ENCODE measurements around the gene NPAS3.

Gene NPAS3

DNA sequence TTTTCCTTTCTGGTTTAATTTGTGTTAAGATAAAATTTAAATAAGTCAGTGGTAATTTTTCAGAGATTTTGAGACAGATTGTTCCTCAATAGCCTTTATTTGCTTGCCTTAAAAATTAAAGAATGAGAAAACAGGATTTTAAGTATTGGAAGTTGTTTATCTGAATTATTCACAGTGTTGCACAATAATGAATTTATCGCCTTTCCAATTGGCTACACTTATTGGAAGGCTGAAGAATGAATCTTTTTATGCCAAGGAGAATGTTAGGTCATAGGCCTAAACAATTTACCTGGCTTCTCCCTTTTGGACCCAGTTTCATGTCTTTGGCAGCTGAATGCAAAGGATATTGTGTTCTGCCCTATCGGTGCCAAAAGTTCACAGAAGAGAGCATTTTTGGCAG, 250.2 kb downstream of the NPAS3 start:
- Mint-ChIP-seq H3K36me3 (ENCODE audit: insufficient read depth) (no peaks in the 10 kb centered on the region), H3K27ac (ENCODE audit: low read depth) (no peak overlapping the region), H3K9me3 (peaks cover 8% of the 10 kb centered on the region), H3K27me3 (no peaks in the 10 kb centered on the region), H3K4me3 (no peak overlapping the region), H3K4me1 (no peaks in the 10 kb centered on the region)
- no peak for DNase-seq (ENCODE audit: low spot score in 2 of 2)
- ATAC-seq (replicated peaks; ENCODE audit: extremely low read depth, poor library complexity, severe bottlenecking), result no peak

DNA sequence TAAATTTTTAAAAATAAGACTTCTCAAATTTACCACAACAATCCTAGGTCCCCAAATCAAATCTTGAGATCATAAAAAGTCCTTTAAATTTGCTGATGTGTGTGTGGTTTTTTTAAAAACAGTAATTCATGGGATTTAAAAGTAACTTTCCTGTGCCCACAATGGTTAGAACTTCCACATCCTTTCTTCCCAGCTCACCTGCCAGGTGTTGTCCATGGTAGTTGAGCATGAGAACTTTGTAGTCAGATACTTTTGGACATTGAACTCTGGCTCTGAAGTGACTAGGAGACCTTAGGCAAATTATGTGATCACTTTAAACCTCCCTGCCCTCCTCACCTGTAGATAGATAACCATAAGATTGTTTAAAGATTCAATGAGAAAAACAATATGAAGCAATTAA, 253.2 kb downstream of the NPAS3 start:
- Mint-ChIP-seq H3K27me3 (no peaks in the 10 kb centered on the region), H3K4me1 (no peaks in the 10 kb centered on the region), H3K36me3 (ENCODE audit: insufficient read depth) (no peaks in the 10 kb centered on the region), H3K9me3 (peaks cover 10% of the 10 kb centered on the region), H3K4me3 (no peak overlapping the region), H3K27ac (ENCODE audit: low read depth) (no peak overlapping the region)
- no peak for DNase-seq (ENCODE audit: low spot score in 2 of 2)
- ATAC-seq (replicated peaks; ENCODE audit: extremely low read depth, poor library complexity, severe bottlenecking), result no peak

DNA sequence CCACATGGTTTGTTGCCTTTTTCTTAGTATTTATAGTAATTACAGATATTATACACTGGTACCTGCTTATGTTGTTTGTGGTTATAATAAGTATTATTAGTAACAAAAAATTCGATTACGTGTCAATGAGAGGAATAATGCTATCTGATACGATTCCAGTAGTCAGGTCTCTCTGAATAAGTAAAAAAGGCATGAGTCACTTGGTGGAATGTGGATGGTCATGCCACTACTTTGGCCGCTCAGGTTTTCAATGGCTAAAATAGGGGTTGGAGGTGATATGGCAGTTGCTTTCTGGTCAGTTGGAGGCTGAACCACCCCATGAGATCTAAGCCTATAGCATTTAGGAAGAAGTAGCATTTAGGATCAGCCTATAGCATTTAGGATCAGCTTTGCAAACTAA, 255.9 kb downstream of the NPAS3 start:
- H3K4me3 Mint-ChIP-seq, result no peak overlapping the region
- H3K27me3 Mint-ChIP-seq, result no peaks in the 10 kb centered on the region
- H3K27ac Mint-ChIP-seq (ENCODE audit: low read depth), result no peak overlapping the region
- no peak for DNase-seq (ENCODE audit: low spot score in 2 of 2)
- peaks cover 6% of the 10 kb centered on the region for H3K9me3 Mint-ChIP-seq
- no peaks in the 10 kb centered on the region for H3K36me3 Mint-ChIP-seq (ENCODE audit: insufficient read depth)
- no peak for ATAC-seq (replicated peaks; ENCODE audit: extremely low read depth, poor library complexity, severe bottlenecking)
- H3K4me1 Mint-ChIP-seq, result no peaks in the 10 kb centered on the region

DNA sequence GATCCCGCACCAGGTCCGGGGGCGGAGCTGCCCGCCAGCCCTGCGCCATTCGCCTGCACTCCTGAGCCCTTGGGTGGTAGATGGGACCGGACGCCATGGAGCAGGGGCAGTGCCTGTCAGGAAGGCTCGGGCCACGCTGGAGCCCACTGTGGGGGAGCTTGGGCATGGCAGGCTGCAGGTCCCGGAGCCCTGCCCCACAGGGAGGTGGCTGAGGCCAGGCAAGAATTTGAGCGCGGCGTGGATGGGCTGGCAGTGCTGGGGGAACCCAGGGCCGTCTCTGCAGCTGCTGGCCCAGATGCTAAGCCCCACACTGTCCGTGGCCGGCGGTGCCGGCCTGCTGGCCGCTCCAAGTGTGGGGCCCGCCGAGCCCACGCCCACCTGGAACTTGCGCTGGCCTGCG, 260.0 kb downstream of the NPAS3 start:
- H3K27ac Mint-ChIP-seq (ENCODE audit: low read depth), result no peak overlapping the region
- H3K36me3 Mint-ChIP-seq (ENCODE audit: insufficient read depth), result no peaks in the 10 kb centered on the region
- ATAC-seq (replicated peaks; ENCODE audit: extremely low read depth, poor library complexity, severe bottlenecking) (no peak), DNase-seq (ENCODE audit: low spot score in 2 of 2) (no peak)
- no peaks in the 10 kb centered on the region for H3K27me3 Mint-ChIP-seq
- peaks cover 9% of the 10 kb centered on the region for H3K9me3 Mint-ChIP-seq
- no peak overlapping the region for H3K4me3 Mint-ChIP-seq
- H3K4me1 Mint-ChIP-seq, result no peaks in the 10 kb centered on the region

DNA sequence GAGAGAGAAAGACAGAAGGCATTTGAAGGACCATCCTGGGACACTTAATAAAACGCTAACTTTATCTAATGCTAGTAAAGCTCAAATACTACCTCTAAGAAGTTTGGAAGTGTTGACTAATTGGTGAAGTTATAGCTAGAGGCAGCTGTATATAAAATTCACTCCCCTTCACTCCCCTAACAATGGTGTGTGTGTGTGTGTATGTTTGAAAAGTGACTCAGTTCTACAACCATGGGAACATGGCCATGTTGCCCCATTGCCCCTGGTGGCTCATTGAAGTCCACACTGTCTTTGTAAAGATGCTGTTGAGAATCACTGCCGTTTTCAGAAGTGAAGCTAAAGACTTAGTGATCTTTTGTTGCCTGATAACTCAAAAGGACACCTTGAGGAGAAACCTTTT, 262.4 kb downstream of the NPAS3 start:
- no peaks in the 10 kb centered on the region for H3K4me1 Mint-ChIP-seq

DNA sequence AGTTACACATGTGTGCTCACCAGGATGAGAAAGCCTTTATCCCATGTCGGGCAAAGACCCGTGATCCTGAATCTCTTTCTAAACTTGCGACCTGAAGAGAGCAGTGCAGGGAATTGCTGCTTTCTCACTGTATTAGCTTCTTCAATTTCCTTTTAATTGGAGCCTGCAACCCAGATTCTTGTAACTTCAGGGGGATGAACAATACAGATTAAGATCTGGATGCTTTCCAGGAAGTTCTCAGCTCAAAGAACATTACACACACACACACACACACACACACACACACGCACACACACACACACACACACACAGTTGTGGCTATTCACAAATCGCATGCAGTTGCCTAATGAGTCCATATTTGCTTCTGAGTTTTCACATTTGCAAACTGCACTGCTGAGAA, 268.3 kb downstream of the NPAS3 start:
- H3K36me3 Mint-ChIP-seq (ENCODE audit: insufficient read depth), result no peaks in the 10 kb centered on the region
- ATAC-seq (replicated peaks; ENCODE audit: extremely low read depth, poor library complexity, severe bottlenecking), result no peak
- no peak for DNase-seq (ENCODE audit: low spot score in 2 of 2)
- no peaks in the 10 kb centered on the region for H3K27me3 Mint-ChIP-seq
- H3K4me3 Mint-ChIP-seq, result no peak overlapping the region
- H3K27ac Mint-ChIP-seq (ENCODE audit: low read depth), result no peak overlapping the region
- H3K4me1 Mint-ChIP-seq, result no peaks in the 10 kb centered on the region
- peaks cover 17% of the 10 kb centered on the region for H3K9me3 Mint-ChIP-seq

More for the DNA sequence above, 262.4 kb downstream of the NPAS3 start:
- no peak for ATAC-seq (replicated peaks; ENCODE audit: extremely low read depth, poor library complexity, severe bottlenecking)
- Mint-ChIP-seq H3K4me3 (no peak overlapping the region), H3K36me3 (ENCODE audit: insufficient read depth) (no peaks in the 10 kb centered on the region), H3K9me3 (peaks cover 12% of the 10 kb centered on the region), H3K27ac (ENCODE audit: low read depth) (no peak overlapping the region), H3K27me3 (no peaks in the 10 kb centered on the region)
- no peak for DNase-seq (ENCODE audit: low spot score in 2 of 2)

DNA sequence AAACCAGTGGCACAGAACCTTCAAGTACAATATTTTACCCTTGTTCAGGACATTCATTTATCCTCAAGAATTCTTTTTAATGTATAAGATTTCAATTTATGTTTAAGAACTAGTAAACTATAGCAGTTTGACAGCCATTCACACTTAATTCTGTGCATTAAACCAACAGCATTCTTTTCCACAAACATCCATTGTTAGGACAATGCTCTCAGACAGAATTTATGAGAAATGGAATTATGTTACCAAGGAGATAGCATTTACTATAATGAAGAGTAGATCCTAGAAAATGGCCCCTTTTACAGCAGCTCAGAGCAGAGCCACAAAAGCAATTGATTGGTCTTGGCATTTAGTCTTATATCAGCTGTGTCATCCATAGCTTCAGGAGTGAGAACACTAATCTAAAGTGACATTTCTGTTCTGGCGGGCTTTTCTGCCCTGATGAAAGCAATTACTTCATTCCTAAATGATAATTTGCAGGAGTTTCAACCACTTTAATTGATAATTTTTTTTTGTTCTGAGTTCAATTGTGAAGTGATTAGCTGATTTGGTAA, 268.9 kb downstream of the NPAS3 start:
- DNase-seq (ENCODE audit: low spot score in 2 of 2) (no peak), ATAC-seq (replicated peaks; ENCODE audit: extremely low read depth, poor library complexity, severe bottlenecking) (no peak)
- no peak overlapping the region for H3K4me3 Mint-ChIP-seq
- no peaks in the 10 kb centered on the region for H3K4me1 Mint-ChIP-seq
- no peaks in the 10 kb centered on the region for H3K36me3 Mint-ChIP-seq (ENCODE audit: insufficient read depth)
- peaks cover 20% of the 10 kb centered on the region for H3K9me3 Mint-ChIP-seq
- H3K27me3 Mint-ChIP-seq, result no peaks in the 10 kb centered on the region
- no peak overlapping the region for H3K27ac Mint-ChIP-seq (ENCODE audit: low read depth)

DNA sequence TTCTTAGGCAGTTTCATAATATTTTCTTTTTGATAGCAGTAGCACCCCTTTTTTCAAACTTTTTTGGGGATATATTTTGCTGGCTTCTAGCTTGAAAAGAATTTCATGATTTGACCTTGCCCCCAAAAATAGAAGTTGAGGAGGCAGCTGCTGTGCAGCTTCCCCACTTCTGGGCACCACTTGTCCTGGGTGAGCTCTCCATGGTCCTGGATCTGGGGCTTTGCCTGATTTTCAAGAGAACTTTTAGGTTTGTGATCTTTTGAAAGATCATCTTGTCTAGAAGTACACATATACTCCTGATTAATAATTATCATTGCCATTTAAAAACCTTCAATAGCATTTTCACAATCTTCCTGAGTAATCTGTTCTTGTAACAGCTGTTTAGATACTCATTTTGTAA, 271.6 kb downstream of the NPAS3 start:
- no peaks in the 10 kb centered on the region for H3K36me3 Mint-ChIP-seq (ENCODE audit: insufficient read depth)
- H3K9me3 Mint-ChIP-seq, result peaks cover 16% of the 10 kb centered on the region
- no peak overlapping the region for H3K4me3 Mint-ChIP-seq
- no peaks in the 10 kb centered on the region for H3K27me3 Mint-ChIP-seq
- ATAC-seq (replicated peaks; ENCODE audit: extremely low read depth, poor library complexity, severe bottlenecking), result no peak
- no peak for DNase-seq (ENCODE audit: low spot score in 2 of 2)
- H3K27ac Mint-ChIP-seq (ENCODE audit: low read depth), result no peak overlapping the region
- no peaks in the 10 kb centered on the region for H3K4me1 Mint-ChIP-seq

DNA sequence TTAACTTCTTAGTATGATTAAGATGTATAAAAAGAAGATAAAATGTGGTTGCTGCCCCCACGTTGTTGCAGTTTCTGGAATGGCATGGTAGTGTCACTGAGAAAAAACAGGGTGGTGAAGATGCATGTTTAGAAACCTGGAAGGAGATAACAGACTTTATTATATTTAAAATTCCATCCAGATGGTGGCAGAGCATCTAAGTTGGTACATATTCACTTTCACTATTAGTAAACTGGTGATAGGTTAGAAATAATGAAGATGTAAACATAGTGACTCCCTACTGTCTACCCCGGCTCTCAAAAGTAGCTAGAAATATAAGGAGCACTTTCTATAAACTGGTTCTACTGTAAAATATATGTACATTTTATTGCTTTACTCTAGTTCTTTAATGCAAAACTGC, 279.3 kb downstream of the NPAS3 start:
- H3K36me3 Mint-ChIP-seq (ENCODE audit: insufficient read depth), result peaks cover 2% of the 10 kb centered on the region
- no peaks in the 10 kb centered on the region for H3K27me3 Mint-ChIP-seq
- no peak overlapping the region for H3K27ac Mint-ChIP-seq (ENCODE audit: low read depth)
- no peak overlapping the region for H3K4me3 Mint-ChIP-seq
- H3K9me3 Mint-ChIP-seq, result peaks cover 6% of the 10 kb centered on the region
- no peaks in the 10 kb centered on the region for H3K4me1 Mint-ChIP-seq
- no peak for ATAC-seq (replicated peaks; ENCODE audit: extremely low read depth, poor library complexity, severe bottlenecking)
- no peak for DNase-seq (ENCODE audit: low spot score in 2 of 2)

DNA sequence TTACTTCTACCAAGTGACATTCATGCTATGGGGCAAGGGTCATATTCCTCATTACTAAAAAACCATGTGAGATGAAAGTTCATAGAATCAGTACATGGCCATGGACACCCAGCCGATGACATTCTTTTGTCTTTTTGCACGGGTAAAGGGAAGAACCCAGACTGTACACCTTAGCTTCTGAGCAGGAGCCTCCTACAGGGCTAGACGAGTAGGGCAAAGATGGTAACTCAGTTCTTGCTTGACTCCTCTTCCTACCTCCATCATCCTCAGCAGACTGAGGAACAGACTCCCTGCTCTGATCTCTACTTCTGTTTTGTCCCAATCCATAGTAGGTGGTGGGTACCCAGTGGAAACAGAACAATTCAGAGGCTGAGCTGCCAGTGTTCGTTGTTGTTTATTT, 281.3 kb downstream of the NPAS3 start:
- H3K4me1 Mint-ChIP-seq, result no peaks in the 10 kb centered on the region
- ATAC-seq (replicated peaks; ENCODE audit: extremely low read depth, poor library complexity, severe bottlenecking), result no peak
- peaks cover 2% of the 10 kb centered on the region for H3K36me3 Mint-ChIP-seq (ENCODE audit: insufficient read depth)
- peaks cover 6% of the 10 kb centered on the region for H3K9me3 Mint-ChIP-seq
- no peak overlapping the region for H3K27ac Mint-ChIP-seq (ENCODE audit: low read depth)
- no peaks in the 10 kb centered on the region for H3K27me3 Mint-ChIP-seq
- no peak overlapping the region for H3K4me3 Mint-ChIP-seq
- no peak for DNase-seq (ENCODE audit: low spot score in 2 of 2)

DNA sequence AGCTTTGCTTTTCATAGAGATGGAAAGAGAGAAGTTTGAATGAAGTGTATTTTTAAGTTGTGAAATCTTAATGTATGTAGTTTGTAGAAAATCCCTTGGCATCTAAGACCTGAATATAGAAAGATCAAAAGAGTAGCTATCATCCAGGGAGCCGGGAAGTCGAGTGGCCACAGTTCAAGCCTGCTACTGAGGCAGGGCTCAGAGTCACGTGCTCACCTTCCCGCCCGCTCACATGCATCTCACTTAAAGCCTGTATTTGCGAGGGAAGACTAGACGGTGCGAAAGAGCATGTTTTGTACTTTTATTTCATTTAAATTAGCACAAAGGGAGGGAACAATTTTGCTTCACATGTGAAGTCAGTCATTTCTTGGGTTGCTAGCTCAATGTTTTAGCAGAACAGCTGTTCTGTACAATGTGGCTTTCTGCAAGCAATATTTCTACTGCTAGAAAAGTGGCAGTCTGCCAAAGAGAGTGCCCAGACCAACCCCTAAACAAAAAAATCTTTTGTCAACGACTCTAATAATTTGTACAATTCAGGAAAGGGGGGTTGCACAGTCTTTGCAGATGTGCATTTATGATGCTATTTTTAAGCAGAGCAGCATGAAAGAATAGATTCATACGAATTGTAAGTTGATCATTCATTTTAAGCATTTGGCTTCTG, 290.7 kb downstream of the NPAS3 start:
- Mint-ChIP-seq H3K4me1 (no peaks in the 10 kb centered on the region), H3K27ac (ENCODE audit: low read depth) (no peak overlapping the region), H3K27me3 (no peaks in the 10 kb centered on the region), H3K9me3 (no peaks in the 10 kb centered on the region), H3K36me3 (ENCODE audit: insufficient read depth) (no peaks in the 10 kb centered on the region), H3K4me3 (no peak overlapping the region)
- ATAC-seq (replicated peaks; ENCODE audit: extremely low read depth, poor library complexity, severe bottlenecking), result no peak
- no peak for DNase-seq (ENCODE audit: low spot score in 2 of 2)

DNA sequence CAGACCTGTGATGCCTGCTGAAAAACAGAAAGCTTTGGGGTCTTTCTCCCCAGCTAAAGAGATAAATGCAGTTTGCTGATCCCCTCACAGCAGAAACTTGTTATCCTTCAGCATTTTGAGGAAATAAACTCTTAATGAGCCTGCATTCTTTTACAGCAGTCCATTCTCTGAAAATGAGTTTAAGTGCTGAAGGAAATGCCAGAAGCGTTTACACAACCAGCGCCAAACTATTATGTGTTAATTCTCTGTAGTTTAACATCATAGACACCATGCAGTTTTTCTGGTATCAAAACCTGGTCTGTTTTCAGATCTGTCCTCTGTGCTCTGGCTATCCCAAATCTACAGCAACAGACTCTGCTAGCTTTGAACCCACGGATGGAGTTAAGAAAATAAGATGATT, 291.3 kb downstream of the NPAS3 start:
- no peaks in the 10 kb centered on the region for H3K27me3 Mint-ChIP-seq
- ATAC-seq (replicated peaks; ENCODE audit: extremely low read depth, poor library complexity, severe bottlenecking) (no peak), DNase-seq (ENCODE audit: low spot score in 2 of 2) (no peak)
- no peak overlapping the region for H3K27ac Mint-ChIP-seq (ENCODE audit: low read depth)
- no peaks in the 10 kb centered on the region for H3K4me1 Mint-ChIP-seq
- H3K36me3 Mint-ChIP-seq (ENCODE audit: insufficient read depth), result no peaks in the 10 kb centered on the region
- H3K9me3 Mint-ChIP-seq, result peaks cover 2% of the 10 kb centered on the region
- no peak overlapping the region for H3K4me3 Mint-ChIP-seq

DNA sequence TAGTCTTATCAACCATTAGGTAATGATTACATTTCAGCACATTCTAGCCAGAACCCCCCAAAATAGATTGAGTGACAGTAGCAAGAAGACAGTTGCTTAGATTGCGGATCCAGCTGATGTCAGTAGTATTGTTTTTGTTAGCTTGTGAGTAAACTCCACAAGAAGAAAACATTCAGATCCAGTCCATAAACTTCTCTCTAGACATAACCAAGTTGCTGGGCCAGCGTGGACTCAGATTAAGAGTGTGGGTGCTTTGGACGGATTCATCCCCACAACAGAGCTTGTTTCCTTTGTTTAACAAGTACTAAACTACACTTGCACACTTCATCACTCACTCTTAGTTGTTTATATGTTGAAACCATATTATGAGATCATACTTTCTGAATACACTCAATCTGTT, 293.4 kb downstream of the NPAS3 start:
- Mint-ChIP-seq H3K36me3 (ENCODE audit: insufficient read depth) (no peaks in the 10 kb centered on the region), H3K4me3 (no peak overlapping the region), H3K27ac (ENCODE audit: low read depth) (no peak overlapping the region), H3K9me3 (peaks cover 5% of the 10 kb centered on the region), H3K27me3 (no peaks in the 10 kb centered on the region), H3K4me1 (no peaks in the 10 kb centered on the region)
- ATAC-seq (replicated peaks; ENCODE audit: extremely low read depth, poor library complexity, severe bottlenecking) (no peak), DNase-seq (ENCODE audit: low spot score in 2 of 2) (no peak)

Measured in central memory CD8-positive, alpha-beta T cell (primary cell).